C1 segment of cervical spinal cord (tissue), 14 donors: ENCODE measurements around the gene LMAN2L.
"Not testable (repeated sequence)": the region's sequence is repeated elsewhere in the genome, so short reads cannot be mapped to it uniquely, and the experiment has no call there.

Experiments
- DNase-seq, 14 donors: peaks; one replicate each; lab custom pipeline; 2025; lab: John Stamatoyannopoulos, UW

The LMAN2L gene

DNA sequence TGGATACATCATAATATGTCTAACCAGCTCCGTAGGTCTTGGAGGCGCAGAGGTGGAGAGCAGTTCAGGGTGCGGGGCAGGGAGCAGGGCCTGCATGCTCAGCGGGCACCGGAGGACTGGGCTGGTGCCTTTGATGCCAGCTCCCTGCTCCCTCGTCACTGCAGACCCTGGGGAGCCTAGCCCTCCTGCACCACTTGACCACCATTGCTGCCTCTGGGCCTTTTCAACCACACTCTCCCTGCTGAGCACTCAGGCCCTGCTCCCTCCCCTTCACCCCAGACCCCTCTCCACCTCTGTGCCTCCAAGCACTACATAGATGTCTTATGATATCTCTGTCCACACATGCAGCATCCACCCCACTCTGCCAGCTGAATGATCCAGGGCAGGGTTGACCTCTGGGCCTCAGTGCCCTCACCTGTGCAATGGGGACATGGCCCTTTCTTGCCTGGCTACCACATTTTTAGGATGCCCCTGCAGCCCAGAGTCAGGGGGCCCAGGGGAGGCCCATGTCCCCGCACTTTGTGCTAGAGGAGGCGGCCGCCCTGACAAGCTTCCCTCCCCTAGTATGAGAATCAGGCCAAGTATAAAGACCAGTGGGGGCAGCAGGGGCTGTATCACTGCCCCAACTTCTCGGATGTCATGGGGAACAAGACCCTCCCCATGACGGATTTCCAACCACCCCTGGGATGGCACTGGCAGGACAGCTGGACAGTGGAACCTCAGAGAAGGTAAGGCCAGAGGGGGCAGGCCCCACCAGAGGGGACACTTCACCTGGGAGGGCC, 51.0 kb downstream of the LMAN2L start:
- no peak for DNase-seq

DNA sequence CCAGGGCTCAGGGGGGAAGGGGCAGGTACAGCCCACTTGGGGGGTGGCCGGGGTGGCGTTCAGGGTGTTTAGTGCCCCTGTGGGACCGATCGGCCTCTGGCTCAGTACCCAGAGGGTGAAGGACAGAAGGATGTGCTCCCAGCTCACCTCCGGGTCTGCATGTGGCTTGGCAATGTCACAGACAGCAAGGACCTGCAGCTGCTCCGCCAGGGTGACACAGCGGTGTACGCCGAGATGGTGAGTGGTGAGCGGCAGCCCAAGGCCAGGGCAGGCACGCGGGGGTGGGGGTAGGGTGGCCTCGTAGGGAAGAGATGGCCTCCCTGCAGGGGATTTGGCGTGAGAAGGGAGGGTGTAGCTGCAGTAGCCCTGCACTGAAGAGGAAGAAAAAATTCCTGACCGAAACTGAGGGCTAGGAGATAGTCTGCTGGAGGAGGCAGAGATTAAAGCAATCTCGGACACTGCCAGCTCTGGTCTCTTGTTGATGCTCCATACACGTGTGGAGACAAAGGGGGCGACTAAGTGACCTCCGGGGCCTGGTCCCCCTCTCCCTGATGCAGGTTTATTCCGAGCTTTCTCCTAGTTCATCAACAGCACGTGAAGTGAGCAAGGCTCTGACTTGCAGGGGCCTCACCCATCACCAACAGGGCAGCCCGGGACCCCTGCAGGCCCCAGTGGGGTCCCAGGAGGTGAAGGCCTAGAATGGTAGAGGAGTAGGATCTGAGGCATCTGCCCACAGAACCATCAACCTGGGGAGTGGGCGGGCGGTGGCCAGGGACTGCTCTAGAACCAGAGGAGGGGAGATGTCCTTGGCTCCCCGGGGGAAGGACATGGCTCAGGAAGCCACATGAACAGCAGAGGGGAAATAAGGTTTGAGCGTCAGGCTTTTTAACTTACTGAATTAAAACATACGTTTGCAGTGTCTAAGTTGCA, 51.9 kb downstream of the LMAN2L start:
- no peak for DNase-seq

DNA sequence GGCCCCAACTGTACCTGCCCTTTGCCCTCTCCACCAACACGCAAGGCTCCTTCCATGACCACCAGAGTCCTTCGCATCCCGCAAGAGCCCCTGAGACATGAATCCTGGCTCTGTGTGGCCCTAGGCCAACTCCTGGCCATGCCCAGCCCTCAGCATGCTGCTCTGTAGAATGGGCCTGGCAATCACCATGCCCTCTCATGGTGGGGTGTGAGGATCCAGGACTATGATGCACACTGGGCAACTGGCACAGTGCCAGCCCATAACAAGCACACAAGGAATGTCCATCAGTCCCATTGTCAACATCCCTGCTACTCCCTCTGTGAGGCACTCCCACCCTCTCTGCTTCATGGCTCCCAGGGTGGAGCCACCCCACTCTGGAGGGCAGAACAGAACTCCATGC, 52.6 kb downstream of the LMAN2L start:
- DNase-seq, result no peak

DNA sequence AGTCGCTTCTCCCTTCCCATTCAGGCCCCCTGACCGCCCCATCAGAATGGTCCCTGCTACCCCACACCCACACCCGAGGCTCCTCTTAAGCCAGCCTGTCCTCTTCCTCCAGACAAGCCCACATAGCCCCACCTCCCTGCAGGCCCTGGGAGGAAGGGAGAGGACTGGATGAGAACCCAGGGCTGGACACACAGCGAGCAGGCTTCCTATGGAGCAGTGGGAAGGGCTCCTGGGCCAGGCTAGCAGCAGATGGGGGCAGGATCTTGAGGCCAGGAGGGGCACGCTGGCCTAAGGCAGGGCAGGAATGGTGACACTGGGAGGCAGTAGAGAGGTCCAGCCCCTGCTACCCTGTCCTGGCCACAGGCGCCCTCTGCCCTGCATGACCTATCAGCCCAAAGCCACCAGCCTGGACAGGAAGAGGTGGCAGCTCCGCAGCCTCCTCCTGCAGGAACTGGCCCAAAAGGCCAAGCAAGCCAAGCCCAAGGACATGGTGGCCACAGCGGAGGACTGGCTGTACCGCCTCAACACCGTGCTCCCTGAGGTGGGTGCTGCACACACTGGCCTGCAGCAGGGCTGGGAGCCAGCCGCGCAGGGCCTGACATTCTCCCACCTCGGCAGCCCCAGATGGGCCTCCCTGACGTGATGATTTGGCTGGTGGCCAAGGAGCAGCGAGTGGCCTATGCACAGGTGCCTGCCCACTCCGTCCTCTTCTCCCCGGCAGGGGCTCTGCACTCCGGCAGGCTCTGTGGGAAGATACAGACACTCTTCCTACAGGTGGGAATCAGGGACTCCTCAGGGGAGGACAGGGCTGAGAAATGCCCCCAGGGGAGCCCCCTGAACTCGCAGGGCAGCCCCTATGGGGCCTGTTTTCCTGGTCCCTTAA, 54.0 kb downstream of the LMAN2L start:
- DNase-seq, result peak in 1 of 14 donors; percentile 22

DNA sequence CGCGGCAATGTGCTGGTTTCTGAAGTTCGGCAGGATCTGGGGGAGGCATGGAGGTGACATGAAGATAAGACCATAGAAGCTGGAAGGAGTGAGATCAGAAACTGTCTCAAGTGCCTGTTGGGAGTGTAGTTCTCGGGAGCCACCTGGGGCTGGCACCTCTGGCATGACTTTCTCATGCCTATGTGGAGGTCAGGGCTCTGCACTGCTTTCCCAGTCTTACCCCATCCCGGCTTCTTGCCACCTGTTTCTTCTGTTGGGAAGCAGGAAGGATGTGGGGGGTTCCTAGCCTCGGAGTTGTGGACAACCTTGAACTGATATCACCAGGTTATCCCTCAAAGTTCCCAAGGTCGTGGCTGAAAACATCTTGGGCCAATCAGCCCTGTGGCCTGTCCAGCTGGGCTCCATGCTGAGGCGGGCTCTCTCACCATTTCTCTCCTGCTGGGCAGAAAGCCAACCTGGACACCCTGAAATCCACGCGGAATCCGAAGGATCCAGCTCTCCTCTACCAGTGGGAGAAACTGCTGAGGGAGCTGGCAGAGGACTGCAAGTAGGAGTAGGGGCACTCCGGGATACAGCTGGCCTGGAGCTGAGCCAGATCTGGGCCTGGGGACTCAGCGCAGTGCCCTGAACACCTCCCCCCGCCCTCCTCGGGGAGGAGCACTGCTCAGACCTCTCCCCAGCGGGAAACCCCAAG, 54.8 kb downstream of the LMAN2L start:
- DNase-seq, result no peak

DNA sequence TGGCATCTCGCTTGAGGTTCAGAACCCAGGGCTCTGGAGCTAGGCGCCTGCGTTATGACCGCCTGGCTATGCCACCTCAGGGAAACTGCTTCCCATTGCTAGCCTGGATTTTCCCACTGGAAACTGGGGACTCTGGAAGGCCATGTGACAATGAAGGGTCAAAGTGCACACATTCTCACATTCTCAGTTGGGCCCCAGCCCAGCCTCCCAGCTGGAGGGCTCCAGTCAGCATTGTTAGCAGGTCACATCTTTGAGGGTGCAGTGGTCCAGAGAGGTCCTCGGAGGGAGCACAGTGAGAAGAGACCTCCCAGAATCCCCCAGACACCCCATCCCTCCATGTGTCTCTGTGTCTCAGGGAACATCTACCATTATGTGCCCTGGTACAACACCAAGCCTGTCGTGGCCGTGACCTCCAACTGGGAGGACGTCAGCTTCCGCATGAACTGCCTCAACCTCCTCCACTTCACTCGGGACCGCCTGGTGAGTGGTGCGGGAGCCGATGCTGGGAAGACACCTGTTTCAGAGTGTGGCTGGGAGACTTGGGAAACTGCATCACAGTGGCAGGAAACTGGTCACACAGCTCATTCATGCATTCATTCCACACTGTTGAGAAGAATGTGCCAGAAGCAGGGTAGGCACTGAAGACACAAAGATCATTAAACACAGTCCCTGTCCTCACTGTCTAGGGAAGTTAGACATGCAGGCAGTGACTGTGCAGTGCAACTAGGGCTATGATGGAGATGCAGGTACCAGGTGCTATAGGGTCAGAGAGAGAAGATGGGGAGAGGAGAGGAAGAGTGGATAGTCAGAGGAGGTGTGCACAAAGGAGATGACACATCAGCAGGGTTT, 55.7 kb downstream of the LMAN2L start:
- no peak for DNase-seq

DNA sequence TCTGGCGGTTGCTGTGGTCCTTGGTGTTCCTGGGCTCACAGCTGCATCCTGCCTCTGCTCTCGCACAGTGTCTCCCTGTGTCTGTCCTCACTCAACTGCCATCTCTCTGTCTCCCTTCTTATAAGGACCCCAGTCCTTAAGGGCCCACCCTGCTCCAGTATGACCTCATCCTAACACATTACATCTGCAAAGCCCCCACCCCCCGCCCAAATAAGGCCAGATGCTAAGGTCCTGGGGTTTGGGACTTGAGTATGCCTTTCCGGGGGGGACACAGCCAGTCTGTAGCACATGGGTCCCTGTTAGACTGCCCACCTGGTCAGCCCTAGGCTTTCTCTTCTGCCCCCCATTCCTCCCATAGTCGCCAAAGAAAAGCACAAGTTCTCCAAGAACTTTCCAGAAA, 56.6 kb downstream of the LMAN2L start:
- no peak for DNase-seq

DNA sequence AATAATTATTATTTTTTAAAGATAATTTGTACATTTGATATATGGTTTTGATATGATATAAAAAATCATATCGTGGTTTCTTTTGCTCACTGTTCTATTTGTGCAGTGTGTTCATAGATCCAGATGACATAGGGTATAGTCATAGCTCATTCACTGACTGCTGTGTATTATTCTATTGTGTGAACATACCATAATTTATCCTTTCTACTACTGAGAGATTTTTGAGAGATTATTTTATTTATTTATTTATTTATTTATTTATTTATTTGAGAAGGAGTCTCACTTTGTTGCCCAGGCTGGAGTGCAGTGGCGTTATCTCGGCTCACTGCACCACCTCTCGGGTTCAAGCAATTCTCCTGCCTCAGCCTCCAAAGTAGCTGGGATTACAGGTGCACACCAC, 58.3 kb downstream of the LMAN2L start:
- no peak for DNase-seq

DNA sequence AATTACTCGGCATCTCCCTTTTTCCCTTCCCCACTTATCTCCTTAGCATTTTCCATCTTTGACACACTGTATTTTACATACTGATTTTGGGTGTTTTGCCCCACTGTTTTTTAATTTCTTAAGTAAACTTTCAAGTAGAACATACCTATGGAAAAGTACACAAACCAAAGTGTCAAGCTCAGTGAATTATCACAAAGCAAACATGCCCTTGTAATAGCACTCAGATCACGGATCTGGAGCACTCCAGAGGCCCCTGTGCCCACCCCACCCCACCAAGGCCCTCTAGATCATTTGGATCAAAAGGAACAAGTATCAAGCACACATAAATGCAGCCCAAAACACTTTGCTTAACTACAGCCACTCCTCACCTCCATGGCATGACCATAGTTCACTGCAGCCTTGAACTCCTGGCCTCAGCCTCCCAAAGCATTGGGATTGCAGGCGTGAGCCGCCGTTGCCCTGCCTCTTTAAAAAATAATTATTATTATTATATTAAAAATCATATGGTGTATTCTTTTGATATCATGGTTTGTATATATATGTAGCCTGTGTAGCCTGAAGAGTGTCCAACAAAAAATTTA, 59.2 kb downstream of the LMAN2L start:
- no peak for DNase-seq

DNA sequence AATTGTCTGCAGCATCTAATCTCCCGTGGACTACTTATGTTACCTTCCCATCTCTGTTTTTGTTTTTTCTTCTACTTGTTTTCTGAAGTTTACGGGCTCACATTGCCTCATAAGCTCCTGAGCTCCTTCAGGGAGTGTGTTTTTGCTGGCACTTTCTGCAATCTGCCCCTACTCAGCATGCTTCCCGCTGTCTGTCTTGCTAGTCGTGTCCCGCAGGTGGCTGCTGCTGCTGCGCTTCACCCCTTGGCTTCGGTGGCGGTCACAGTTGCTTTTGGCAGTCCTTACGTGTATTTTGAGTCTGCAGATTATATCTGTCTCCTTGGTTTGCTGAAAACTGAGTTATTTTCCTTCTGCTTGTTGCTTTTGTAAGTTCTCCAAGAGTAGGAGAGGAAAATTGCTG, 60.0 kb downstream of the LMAN2L start:
- DNase-seq, result no peak

DNA sequence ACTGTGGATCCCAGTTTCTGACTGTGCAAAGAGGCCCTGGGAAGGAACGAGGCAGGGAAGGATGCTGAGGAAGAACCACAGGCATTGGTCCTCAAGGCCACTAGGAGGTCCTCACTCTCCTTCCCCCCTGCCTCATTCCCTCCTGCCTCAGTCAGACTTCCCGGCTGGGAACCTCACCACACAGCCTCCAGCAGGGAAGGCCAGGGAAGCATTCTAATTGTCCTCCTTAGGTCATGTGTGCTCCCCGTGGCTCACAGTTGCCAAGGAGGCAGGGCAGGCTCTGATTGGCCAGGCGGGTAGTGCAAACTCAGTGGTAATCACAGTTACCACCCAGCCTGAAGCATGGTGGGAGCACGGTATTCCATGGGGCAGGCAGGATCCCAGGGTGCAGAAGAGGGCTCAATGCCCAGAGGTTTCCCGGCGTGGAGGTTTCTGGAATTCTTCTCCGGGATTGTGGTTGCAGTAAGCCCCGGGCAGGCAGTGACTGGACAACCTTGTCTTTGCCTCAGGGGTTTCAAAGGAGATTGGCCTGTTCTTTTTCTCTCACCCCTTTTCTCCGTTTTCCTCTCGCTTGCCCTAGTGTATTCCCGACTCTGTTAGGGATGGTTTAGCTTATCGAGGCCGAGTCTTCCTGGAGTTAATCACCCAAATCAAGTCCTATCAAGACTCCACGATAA, 70.2 kb downstream of the LMAN2L start:
- DNase-seq, result no peak

DNA sequence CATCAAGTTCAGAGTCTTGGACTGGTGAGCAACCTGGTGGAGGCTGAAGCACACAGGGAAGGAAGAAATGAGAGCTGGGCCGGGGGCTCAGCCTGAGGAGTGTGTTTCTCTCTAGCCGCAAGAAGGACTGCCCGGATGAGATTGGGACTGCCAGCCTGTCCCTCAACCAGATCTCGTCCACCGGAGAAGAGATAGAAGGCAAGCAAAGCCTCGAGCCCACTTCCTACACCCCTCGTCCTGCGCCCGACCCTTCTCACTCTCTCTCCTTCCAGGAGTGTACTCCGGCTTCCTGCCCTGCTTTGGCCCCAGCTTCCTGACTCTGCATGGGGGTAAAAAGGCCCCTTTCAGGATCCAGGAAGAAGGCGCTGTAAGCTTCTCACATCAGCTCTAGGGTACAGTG, 71.1 kb downstream of the LMAN2L start:
- no peak for DNase-seq

DNA sequence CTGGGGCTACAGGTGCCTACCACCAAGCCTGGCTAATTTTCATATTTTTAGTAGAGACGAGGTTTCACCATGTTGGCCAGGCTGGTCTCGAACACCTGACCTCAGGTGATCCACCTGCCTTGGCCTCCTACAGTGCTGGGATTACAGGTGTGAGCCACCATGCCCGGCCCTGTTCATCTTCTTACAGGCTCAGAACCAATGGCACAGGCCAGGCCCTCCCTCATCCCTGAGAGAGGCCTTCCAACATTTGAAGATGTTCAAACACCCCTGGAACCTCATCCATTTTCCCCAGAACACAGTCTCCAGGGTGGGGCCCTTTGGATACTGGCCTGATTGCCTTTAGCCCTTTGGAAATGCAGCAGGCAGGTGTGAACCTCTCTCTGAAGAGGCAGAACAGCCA, 74.1 kb downstream of the LMAN2L start:
- not testable (repeated sequence) for DNase-seq

DNA sequence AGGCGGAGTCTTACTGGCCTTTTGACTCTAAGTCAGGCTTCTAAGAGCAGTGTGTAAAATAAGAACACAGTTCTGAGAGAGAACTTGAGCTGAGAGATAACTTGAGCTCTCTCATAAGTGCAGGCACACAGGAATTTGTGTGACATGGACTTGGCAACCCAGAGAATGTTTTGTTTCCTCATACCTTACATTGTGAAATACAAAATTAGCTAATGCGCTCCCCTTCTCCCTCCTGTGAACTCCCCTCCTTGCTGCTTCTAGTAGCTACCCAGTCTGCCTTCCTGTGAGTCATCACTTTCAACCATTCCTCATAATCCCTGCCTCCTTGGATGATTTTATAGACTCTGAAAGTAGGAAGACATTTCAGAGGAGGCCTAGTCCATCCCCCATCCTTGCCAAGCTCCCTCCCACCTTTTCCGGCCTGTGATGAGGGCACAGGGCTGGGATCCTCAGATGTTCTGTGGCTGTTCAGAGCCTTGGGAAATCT, 74.7 kb downstream of the LMAN2L start:
- no peak for DNase-seq

DNA sequence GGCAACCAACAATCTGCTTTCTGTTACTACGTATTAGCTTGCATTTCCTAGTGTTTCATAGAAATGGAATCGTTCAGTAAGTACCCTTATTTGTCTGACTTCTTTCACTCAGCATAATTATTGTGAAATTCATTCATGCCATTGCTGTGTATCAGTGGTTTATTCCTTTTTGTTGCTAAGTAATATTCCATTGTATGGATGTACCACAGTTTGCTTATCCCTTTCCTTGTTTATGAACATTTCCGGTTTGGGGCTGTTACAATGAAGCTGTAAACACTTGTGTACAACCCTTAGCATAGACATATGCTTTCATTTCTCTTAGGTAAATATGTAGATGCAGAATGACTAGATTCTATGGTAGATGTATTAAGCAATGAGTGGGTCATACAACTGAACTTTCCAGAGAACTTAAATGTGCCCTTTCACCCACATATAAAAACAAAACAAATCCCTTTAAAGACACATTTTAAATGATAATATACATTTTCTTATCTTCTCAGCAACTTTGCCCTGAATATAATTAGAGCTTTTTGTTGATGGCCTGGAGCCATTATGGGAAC, 75.4 kb downstream of the LMAN2L start:
- no peak for DNase-seq

DNA sequence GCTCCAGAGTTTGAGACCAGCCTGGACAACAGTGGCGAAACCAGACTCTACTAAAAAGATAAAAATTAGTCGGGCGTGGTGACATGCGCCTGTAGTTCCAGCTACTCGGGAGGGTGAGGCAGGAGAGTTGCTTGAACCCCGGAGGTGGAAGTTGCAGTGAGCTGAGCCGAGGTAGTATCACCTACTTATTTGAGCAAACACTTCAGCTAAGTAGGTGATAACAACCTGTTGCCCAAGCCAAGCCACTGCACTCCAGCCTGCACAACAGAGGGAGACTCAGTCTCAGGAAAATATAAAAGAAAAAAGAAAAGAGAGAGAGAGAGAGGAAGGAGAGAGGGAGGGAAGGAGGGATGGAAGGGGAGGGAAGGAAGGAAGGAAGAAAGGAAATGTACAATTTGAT, 76.0 kb downstream of the LMAN2L start:
- DNase-seq, result no peak

DNA sequence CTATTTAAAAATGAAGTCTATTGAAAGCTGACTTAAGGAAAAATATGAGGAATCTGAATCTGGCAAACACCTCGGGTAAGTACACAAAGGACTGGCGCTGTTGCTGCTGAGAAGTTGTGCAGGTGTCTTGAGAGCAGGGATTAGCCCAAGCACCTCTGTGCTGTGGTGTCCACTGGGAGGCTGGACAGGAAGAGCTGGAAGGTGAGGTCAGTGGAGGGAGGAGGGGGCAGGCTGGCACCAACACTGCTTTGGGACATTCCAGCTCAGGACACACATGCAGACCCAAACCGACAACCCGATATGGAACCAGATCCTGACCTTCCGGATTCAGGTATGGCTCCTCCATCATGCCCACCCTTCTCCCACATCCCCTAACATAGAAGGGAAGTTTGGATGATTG, 76.7 kb downstream of the LMAN2L start:
- no peak for DNase-seq

DNA sequence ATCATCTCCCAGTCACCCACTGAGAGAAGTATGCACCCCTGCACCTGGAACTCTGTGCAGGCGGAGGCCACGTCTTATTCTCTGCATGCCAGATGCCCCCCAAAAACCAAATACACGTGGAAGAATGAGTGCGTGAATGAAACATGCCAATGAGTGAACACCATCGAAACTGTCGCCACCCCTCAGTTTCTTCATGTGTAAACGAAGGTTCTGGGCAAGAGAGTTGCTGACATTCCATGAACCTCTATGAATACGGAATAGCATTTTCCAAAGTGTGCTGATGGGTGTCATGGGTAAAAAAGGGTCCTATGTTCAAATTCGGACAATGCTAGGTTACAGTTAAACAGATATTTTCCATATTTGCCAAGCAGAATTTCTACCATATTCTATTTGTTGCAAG, 77.5 kb downstream of the LMAN2L start:
- no peak for DNase-seq

DNA sequence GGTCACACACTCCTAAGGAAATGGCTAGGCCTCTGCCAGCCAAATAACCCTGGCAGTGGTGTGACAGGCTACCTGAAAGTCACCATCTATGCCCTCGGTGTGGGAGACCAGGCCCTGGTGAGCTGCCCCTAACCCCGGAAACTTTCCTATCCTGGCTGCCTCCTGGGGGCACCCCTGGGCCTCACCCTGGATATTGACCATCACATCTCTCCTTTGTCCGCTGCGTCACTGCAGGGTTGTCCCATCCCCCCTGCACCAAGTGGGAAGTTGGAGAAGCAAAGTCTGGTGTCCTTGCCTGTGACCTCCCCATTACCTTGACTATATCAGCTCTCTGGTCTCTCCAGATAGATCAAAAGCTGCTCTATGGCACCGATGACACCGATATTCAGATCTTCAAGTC, 78.5 kb downstream of the LMAN2L start:
- DNase-seq, result no peak
